ENCODE data around the gene CAMK2G.

GRCh38 chr10:73858013-73858708 lies 16.2 kb downstream of the CAMK2G start:
- no peak for TF ChIP-seq EZH2 (IDR thresholded peaks at IDR 0.05; ENCODE audit: borderline replicate concordance, low read length)
- no peak for TF ChIP-seq CTCF (IDR thresholded peaks at IDR 0.05; ENCODE audit: low read length)
